Occipital lobe (tissue), 1 donor: ENCODE results near the gene TPRX2. TPM values are rescaled to one million over a fixed set of nuclear protein-coding genes. Genes with fewer than 3 reads are reported as not detected.

Source experiments
- total RNA-seq: library from RNA; depleted of rRNA; stranded (reverse); fragments of >200 nt; gene quantifications from one replicate; pipeline ENCODE4 v1.2.3, GENCODE V29; 2014

TPRX2 gene
- total RNA-seq, 1 donor from 2014 or later: not detected

Other genes starting within 250 kb of the TPRX2 start
- 2.2 TPM for gene EHD2, start 145.8 kb upstream of the TPRX2 start, total RNA-seq
- 52.4 TPM for gene NOP53, start 113.7 kb upstream of the TPRX2 start, total RNA-seq
- 151 TPM for gene SELENOW, start 80.5 kb upstream of the TPRX2 start, total RNA-seq
- not detected for gene TPRX1, start 54.7 kb upstream of the TPRX2 start, total RNA-seq
- not detected for gene CRX, start 37.3 kb upstream of the TPRX2 start, total RNA-seq
- not detected for gene SULT2A1, start 27.1 kb downstream of the TPRX2 start, total RNA-seq
- not detected for gene BSPH1, start 132.9 kb downstream of the TPRX2 start, total RNA-seq
- gene ELSPBP1, start 135.4 kb downstream of the TPRX2 start, total RNA-seq: not detected
- not detected for gene CABP5, start 184.8 kb downstream of the TPRX2 start, total RNA-seq